Trophoblast cell (in vitro differentiated cells and primary cell): Measurements from ENCODE around the gene PIBF1.

Source experiments
- DNase-seq, 2 donors: peaks; one replicate each; pipeline ENCODE4 v3.0.0-alpha.2; 2016
- H2AFZ ChIP-seq: 2 replicates; pipeline ENCODE4 v1.6.1; 2013; ENCODE audit warnings: low read length, moderate library complexity, mild to moderate bottlenecking; ENCODE audit not compliant: insufficient read depth, poor library complexity
- H2AK5ac ChIP-seq: 2 replicates; pipeline ENCODE4 v1.6.1; 2013; ENCODE audit warnings: mild to moderate bottlenecking, low read length
- H2BK120ac ChIP-seq: 2 replicates; pipeline ENCODE4 v1.6.1; 2013; ENCODE audit warnings: low read length, mild to moderate bottlenecking, moderate library complexity; ENCODE audit not compliant: insufficient read depth, poor library complexity
- H2BK12ac ChIP-seq: 2 replicates; pipeline ENCODE4 v1.6.1; 2013; ENCODE audit warnings: mild to moderate bottlenecking, low read length, moderate library complexity
- H2BK5ac ChIP-seq: 2 replicates; pipeline ENCODE4 v1.6.1; 2013; ENCODE audit warnings: low read length, low read depth, moderate library complexity, mild to moderate bottlenecking; ENCODE audit not compliant: poor library complexity
- H3K14ac ChIP-seq: 2 replicates; pipeline ENCODE4 v1.6.1; 2013; ENCODE audit warnings: mild to moderate bottlenecking, low read length
- H3K18ac ChIP-seq: 2 replicates; pipeline ENCODE4 v1.6.1; 2013; ENCODE audit warnings: mild to moderate bottlenecking, low read length
- H3K23ac ChIP-seq: 2 replicates; pipeline ENCODE4 v1.6.1; 2013; ENCODE audit warnings: low read length
- H3K27ac ChIP-seq: 2 replicates; pipeline ENCODE4 v1.5.1; 2013; ENCODE audit warnings: low read depth, mild to moderate bottlenecking, inconsistent platforms, low read length, moderate library complexity
- H3K27me3 ChIP-seq: 2 replicates; pipeline ENCODE4 v1.6.1; 2013; ENCODE audit warnings: inconsistent platforms, mild to moderate bottlenecking, low read length, moderate library complexity; ENCODE audit not compliant: insufficient read depth
- H3K36me3 ChIP-seq, 2 experiments: 1 replicate in 1 of 2; 2 replicates in 1 of 2; pipeline ENCODE4 v1.6.1; 2013; ENCODE audit warnings: low read length in 2 of 2, mild to moderate bottlenecking in 2 of 2, moderate library complexity in 1 of 2; ENCODE audit not compliant: insufficient read depth in 2 of 2, control insufficient read depth in 1 of 2
- H3K4ac ChIP-seq: 2 replicates; pipeline ENCODE4 v1.6.1; 2013; ENCODE audit warnings: low read depth, mild to moderate bottlenecking, low read length, moderate library complexity
- H3K4me1 ChIP-seq, 2 experiments: 1 replicate in 1 of 2; 2 replicates in 1 of 2; pipeline ENCODE4 v1.6.1; 2013; ENCODE audit warnings: low read length in 2 of 2, mild to moderate bottlenecking in 2 of 2, moderate library complexity in 1 of 2; ENCODE audit not compliant: insufficient read depth in 2 of 2, control insufficient read depth in 1 of 2
- H3K4me2 ChIP-seq: 2 replicates; pipeline ENCODE4 v1.6.1; 2013; ENCODE audit warnings: inconsistent platforms, mild to moderate bottlenecking, low read length, moderate library complexity
- H3K4me3 ChIP-seq: 2 replicates; pipeline ENCODE4 v1.5.1; 2013; ENCODE audit warnings: mild to moderate bottlenecking, low read depth, low read length, inconsistent platforms
- H3K79me1 ChIP-seq: one replicate; pipeline ENCODE4 v1.6.1; 2013; ENCODE audit warnings: low read length
- H3K79me2 ChIP-seq: 2 replicates; pipeline ENCODE4 v1.6.1; 2013; ENCODE audit warnings: low read length, mild to moderate bottlenecking; ENCODE audit not compliant: control insufficient read depth, insufficient read depth, poor library complexity
- H3K9ac ChIP-seq: 2 replicates; pipeline ENCODE4 v1.6.1; 2013; ENCODE audit warnings: mild to moderate bottlenecking, low read length
- H3K9me3 ChIP-seq: 2 replicates; pipeline ENCODE4 v1.6.1; 2013; ENCODE audit warnings: low read depth, mild to moderate bottlenecking, control low read depth, inconsistent platforms, low read length; ENCODE audit not compliant: insufficient read depth
- H4K12ac ChIP-seq: 2 replicates; pipeline ENCODE4 v1.6.1; 2013; ENCODE audit warnings: low read depth, mild to moderate bottlenecking, low read length, moderate library complexity
- H4K8ac ChIP-seq: 2 replicates; pipeline ENCODE4 v1.6.1; 2013; ENCODE audit warnings: low read depth, mild to moderate bottlenecking, low read length, moderate library complexity
- H4K91ac ChIP-seq: one replicate; pipeline ENCODE4 v1.6.1; 2013; ENCODE audit warnings: low read depth, mild to moderate bottlenecking, low read length, moderate library complexity
- WGBS: extraction: QIAGEN DNeasy Blood & Tissue Kit; methylation state at CpG from one replicate; pipeline ENCODE4 v1.1.7; 2013; ENCODE audit warnings: missing lambda C conversion rate; ENCODE audit not compliant: insufficient read length, insufficient coverage; ENCODE audit errors: extremely low coverage; 5-methylcytosine and 5-hydroxymethylcytosine counted together

Gene PIBF1

DNA sequence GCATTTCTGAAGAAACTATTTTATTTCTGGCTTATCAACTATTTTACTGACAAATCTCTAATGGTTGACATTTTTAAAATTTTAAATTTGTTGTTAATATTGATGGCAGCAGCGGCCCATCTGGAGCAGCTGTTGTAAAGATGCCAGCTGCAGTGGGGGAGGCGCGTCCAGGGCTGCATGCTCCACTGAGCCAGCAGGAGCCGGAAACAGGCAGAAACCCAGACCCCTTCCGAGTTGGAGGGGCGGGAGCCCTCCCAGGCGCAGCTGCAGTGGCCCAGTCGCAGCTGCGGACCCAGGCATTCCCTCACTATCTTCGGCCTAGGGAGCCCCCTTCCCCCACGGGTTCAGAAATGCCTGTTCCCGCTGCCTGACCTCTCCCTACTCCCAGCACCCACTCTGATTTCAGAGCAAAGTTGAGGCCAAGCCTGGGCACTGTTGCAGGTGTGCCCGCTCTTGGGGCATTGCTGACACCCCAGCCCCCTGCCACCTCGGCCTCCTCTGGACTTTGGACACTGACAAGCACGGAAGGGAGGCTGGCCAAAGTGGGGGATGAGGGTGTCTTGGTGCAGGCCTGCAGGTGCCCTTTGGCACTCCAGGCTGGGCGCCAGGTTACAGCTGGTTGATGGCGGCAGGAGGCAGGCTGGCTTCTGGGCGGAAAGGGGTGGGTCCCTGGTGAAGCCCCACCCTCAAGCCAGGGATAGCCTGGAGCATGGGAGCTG lies 69.2 kb downstream of the PIBF1 start:
- no peak overlapping the region for H3K4ac ChIP-seq
- H3K79me1 ChIP-seq = no peaks in the 10 kb centered on the region
- no peak overlapping the region for H3K9ac ChIP-seq
- H3K9me3 ChIP-seq = no peaks in the 10 kb centered on the region
- H2AK5ac ChIP-seq = no peak overlapping the region
- WGBS = no CpG with 5 or more reads among the region's 18 CpGs
- H4K12ac ChIP-seq = no peak overlapping the region
- no peak overlapping the region for H3K14ac ChIP-seq
- H3K4me2 ChIP-seq = no peak overlapping the region
- H3K27ac ChIP-seq = no peak overlapping the region
- H2BK12ac ChIP-seq = no peak overlapping the region
- peaks cover 7 to 10% of the 10 kb centered on the region in 2 experiments for H3K36me3 ChIP-seq
- no peaks in the 10 kb centered on the region for H3K79me2 ChIP-seq
- no peaks in the 10 kb centered on the region for H3K4me1 ChIP-seq
- H3K23ac ChIP-seq = no peak overlapping the region
- no peak overlapping the region for H2BK120ac ChIP-seq
- H3K27me3 ChIP-seq = no peaks in the 10 kb centered on the region
- no peak overlapping the region for H4K91ac ChIP-seq
- no peak overlapping the region for H4K8ac ChIP-seq
- no peak overlapping the region for H2AFZ ChIP-seq
- no peak overlapping the region for H2BK5ac ChIP-seq
- no peak for DNase-seq
- no peak overlapping the region for H3K4me3 ChIP-seq
- no peak overlapping the region for H3K18ac ChIP-seq

DNA sequence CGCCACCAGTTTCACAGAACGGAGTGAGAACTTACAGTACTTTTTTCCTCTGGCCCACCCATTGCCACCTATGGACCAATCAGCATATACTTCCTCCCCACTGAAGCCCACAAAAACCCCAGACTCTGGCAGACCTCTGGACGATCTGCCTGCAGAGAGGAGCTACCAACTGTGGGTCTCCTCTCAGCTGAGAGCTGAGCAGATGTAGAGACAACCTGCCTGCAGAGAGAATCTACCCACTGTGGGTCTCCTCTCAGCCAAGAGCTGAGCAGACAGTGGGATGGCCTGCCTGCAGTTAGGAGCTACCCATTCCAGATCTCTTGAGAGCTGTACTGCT lies 69.7 kb downstream of the PIBF1 start:
- H2BK120ac ChIP-seq = no peak overlapping the region
- no peaks in the 10 kb centered on the region for H3K79me1 ChIP-seq
- H2BK12ac ChIP-seq = no peak overlapping the region
- H3K23ac ChIP-seq = no peak overlapping the region
- no CpG with 5 or more reads among the region's 3 CpGs for WGBS
- no peak overlapping the region for H2AFZ ChIP-seq
- H2BK5ac ChIP-seq = no peak overlapping the region
- H4K91ac ChIP-seq = no peak overlapping the region
- H3K36me3 ChIP-seq = peaks cover 7 to 10% of the 10 kb centered on the region in 2 experiments
- no peak overlapping the region for H4K8ac ChIP-seq
- H3K27ac ChIP-seq = no peak overlapping the region
- no peaks in the 10 kb centered on the region for H3K27me3 ChIP-seq
- H2AK5ac ChIP-seq = no peak overlapping the region
- H3K79me2 ChIP-seq = no peaks in the 10 kb centered on the region
- no peak overlapping the region for H3K4me3 ChIP-seq
- H3K18ac ChIP-seq = no peak overlapping the region
- H4K12ac ChIP-seq = no peak overlapping the region
- no peak overlapping the region for H3K4me2 ChIP-seq
- no peak overlapping the region for H3K9ac ChIP-seq
- no peak overlapping the region for H3K4ac ChIP-seq
- DNase-seq = no peak
- no peaks in the 10 kb centered on the region for H3K9me3 ChIP-seq
- no peak overlapping the region for H3K14ac ChIP-seq
- H3K4me1 ChIP-seq = no peaks in the 10 kb centered on the region

DNA sequence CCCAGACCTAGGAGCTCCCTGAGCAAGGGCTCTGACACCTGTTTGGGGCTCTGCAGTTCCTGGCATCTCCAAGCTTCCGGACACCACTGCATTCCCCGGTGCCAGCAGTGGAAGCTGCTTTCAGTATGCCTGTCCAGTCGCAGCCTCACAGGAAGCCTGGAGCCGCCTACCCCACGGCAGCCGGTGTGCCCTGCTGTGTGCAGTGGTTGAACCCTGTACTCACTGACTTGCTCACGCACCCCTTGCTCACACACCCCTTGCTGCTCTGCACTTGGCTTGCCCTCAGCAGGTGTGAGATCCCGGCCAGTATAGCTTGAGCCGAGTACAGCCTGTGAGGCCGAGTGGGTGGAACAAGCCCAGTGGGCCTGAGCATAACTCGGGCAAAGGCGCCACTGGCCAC lies 70.3 kb downstream of the PIBF1 start:
- Histone ChIP-seq H3K4me2 (no peak overlapping the region), H3K4me3 (no peak overlapping the region), H2BK120ac (no peak overlapping the region), H2BK5ac (no peak overlapping the region), H2AFZ (no peak overlapping the region), H4K91ac (no peak overlapping the region), H2AK5ac (no peak overlapping the region), H3K79me1 (no peaks in the 10 kb centered on the region), H2BK12ac (no peak overlapping the region), H3K4ac (no peak overlapping the region), H3K36me3 (peaks cover 7 to 10% of the 10 kb centered on the region in 2 experiments), H4K8ac (no peak overlapping the region), H3K9me3 (no peaks in the 10 kb centered on the region), H3K23ac (no peak overlapping the region), H3K27ac (no peak overlapping the region), H3K18ac (no peak overlapping the region), H3K14ac (no peak overlapping the region), H3K4me1 (no peaks in the 10 kb centered on the region), H3K9ac (no peak overlapping the region), H4K12ac (no peak overlapping the region), H3K79me2 (no peaks in the 10 kb centered on the region), H3K27me3 (no peaks in the 10 kb centered on the region)
- DNase-seq = no peak
- no CpG with 5 or more reads among the region's 12 CpGs for WGBS

DNA sequence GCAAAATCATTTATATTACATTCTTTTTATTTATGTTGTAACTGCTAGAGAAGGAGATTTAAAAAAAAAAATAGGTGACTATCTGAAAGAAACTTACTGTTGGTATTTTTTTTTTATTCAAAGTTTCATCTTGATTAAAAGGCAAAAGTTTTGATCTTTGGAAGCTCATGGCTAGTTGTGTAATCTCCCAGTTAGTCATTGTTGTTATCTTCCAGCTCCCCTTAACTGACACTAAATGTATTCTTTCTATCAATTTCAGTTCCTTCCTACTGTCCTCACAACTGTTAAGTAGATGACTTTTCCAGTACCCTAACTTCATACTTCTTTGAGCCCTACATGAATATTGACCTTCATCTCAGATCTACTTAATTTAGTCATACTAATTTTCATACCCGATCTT lies 71.1 kb downstream of the PIBF1 start:
- WGBS = no CpG with 5 or more reads among the region's 1 CpG
- Histone ChIP-seq H3K14ac (no peak overlapping the region), H4K91ac (no peak overlapping the region), H2BK120ac (no peak overlapping the region), H3K4me2 (no peak overlapping the region), H2AK5ac (no peak overlapping the region), H4K12ac (no peak overlapping the region), H2BK5ac (no peak overlapping the region), H2BK12ac (no peak overlapping the region), H3K27me3 (no peaks in the 10 kb centered on the region), H4K8ac (no peak overlapping the region), H3K4me1 (no peaks in the 10 kb centered on the region), H3K36me3 (peaks cover 7 to 10% of the 10 kb centered on the region in 2 experiments), H2AFZ (no peak overlapping the region), H3K9me3 (no peaks in the 10 kb centered on the region), H3K4ac (no peak overlapping the region), H3K27ac (no peak overlapping the region), H3K9ac (no peak overlapping the region), H3K18ac (no peak overlapping the region), H3K79me2 (no peaks in the 10 kb centered on the region), H3K79me1 (no peaks in the 10 kb centered on the region), H3K23ac (no peak overlapping the region), H3K4me3 (no peak overlapping the region)
- no peak for DNase-seq
